SK-N-SH (cell line): ENCODE measurements around the gene KMT2B.
A peak's percentile ranks its signal among the peaks of the same experiment; 100 is the strongest.

Experiments used
- CTCF ChIP-seq: fragments of 200-600 bp; sonication (generic); IDR thresholded peaks from 2 replicates; pipeline ENCODE4 v1.6.1; 2017; ENCODE audit warnings: antibody characterized with exemption, mild to moderate bottlenecking, moderate library complexity
- ELF1 ChIP-seq: IDR thresholded peaks from 2 replicates; pipeline ENCODE4 v1.4.0; 2012
- EP300 ChIP-seq, 2 experiments: IDR thresholded peaks; 2 replicates each; pipeline versions ENCODE4 v1.4.0 to v1.6.1; 2012; ENCODE audit warnings: borderline replicate concordance in 1 of 2, low read depth in 1 of 2, low read length in 1 of 2
- FOXM1 ChIP-seq: IDR thresholded peaks from 2 replicates; pipeline ENCODE4 v1.4.0; 2012; ENCODE audit warnings: low read depth, mild to moderate bottlenecking
- GABPA ChIP-seq: IDR thresholded peaks from 2 replicates; pipeline ENCODE4 v1.4.0; 2012; ENCODE audit warnings: low read depth, mild to moderate bottlenecking
- RAD21 ChIP-seq: IDR thresholded peaks from 2 replicates; pipeline ENCODE4 v1.6.1; 2012; ENCODE audit warnings: mild to moderate bottlenecking, low read length
- REST ChIP-seq: IDR thresholded peaks from 2 replicates; pipeline ENCODE4 v1.6.1; 2012; ENCODE audit warnings: mild to moderate bottlenecking, low read depth, low read length, moderate library complexity

- TF ChIP-seq CTCF (peak; percentile 98), RAD21 (peak; percentile 92), FOXM1 (no peak), EP300 (IDR thresholded peaks at IDR 0.05; ENCODE audit: borderline replicate concordance in 1 of 2, low read depth in 1 of 2, low read length in 1 of 2) (no peak), REST (no peak), GABPA (no peak), ELF1 (no peak)
These were observed 23.8 kb upstream of the KMT2B start for GRCh38 chr19:35693835-35694599.
